ENCODE data around the gene WASF2. TPM values are rescaled to one million over a fixed set of nuclear protein-coding genes. Genes with fewer than 3 reads are reported as not detected.
A peak's percentile ranks its signal among the peaks of the same experiment; 100 is the strongest.

The WASF2 gene
- total RNA-seq, 1 donor from 2014 or later: 22.1 TPM

- peak overlapping the region; percentile 16 for H3K4me3 ChIP-seq (ENCODE audit: low read depth, low read length)
- no peak for FAIRE-seq
- TF ChIP-seq CTCF (IDR thresholded peaks at IDR 0.05; ENCODE audit: insufficient read depth, low read length, severe bottlenecking): no peak
- H3K27me3 ChIP-seq (ENCODE audit: control insufficient read depth, insufficient read depth, low read length): no peaks in the 10 kb centered on the region
- peak; percentile 73 for DNase-seq (ENCODE audit: low read depth)
- H3K36me3 ChIP-seq (ENCODE audit: control insufficient read depth, insufficient read depth, low read length): peaks cover 9% of the 10 kb centered on the region
These were observed 38.2 kb upstream of the WASF2 start for GRCh38 chr1:27527890-27528817.

GRCh38 chr1:27527223-27527889, 37.4 kb upstream of the WASF2 start:
- Histone ChIP-seq H3K4me3 (ENCODE audit: low read depth, low read length) (peak overlapping the region; percentile 16), H3K27me3 (ENCODE audit: control insufficient read depth, insufficient read depth, low read length) (no peaks in the 10 kb centered on the region), H3K36me3 (ENCODE audit: control insufficient read depth, insufficient read depth, low read length) (peaks cover 4% of the 10 kb centered on the region)
- DNase-seq (ENCODE audit: low read depth) (no peak), FAIRE-seq (no peak)
- TF ChIP-seq CTCF (IDR thresholded peaks at IDR 0.05; ENCODE audit: insufficient read depth, low read length, severe bottlenecking): no peak

GRCh38 chr1:27526569-27527222, 36.7 kb upstream of the WASF2 start:
- peaks cover 1% of the 10 kb centered on the region for H3K36me3 ChIP-seq (ENCODE audit: control insufficient read depth, insufficient read depth, low read length)
- peak; percentile 46 for DNase-seq (ENCODE audit: low read depth)
- no peaks in the 10 kb centered on the region for H3K27me3 ChIP-seq (ENCODE audit: control insufficient read depth, insufficient read depth, low read length)
- no peak for FAIRE-seq
- H3K4me3 ChIP-seq (ENCODE audit: low read depth, low read length): no peak overlapping the region
- no peak for TF ChIP-seq CTCF (IDR thresholded peaks at IDR 0.05; ENCODE audit: insufficient read depth, low read length, severe bottlenecking)

GRCh38 chr1:27525296-27526272, 35.6 kb upstream of the WASF2 start:
- H3K36me3 ChIP-seq (ENCODE audit: control insufficient read depth, insufficient read depth, low read length): no peaks in the 10 kb centered on the region
- TF ChIP-seq CTCF (IDR thresholded peaks at IDR 0.05; ENCODE audit: insufficient read depth, low read length, severe bottlenecking): no peak
- no peaks in the 10 kb centered on the region for H3K27me3 ChIP-seq (ENCODE audit: control insufficient read depth, insufficient read depth, low read length)
- DNase-seq (ENCODE audit: low read depth) (peak; percentile 65), FAIRE-seq (no peak)
- no peak overlapping the region for H3K4me3 ChIP-seq (ENCODE audit: low read depth, low read length)

- TF ChIP-seq CTCF (IDR thresholded peaks at IDR 0.05; ENCODE audit: insufficient read depth, low read length, severe bottlenecking): no peak
- Histone ChIP-seq H3K36me3 (ENCODE audit: control insufficient read depth, insufficient read depth, low read length) (no peaks in the 10 kb centered on the region), H3K27me3 (ENCODE audit: control insufficient read depth, insufficient read depth, low read length) (no peaks in the 10 kb centered on the region), H3K4me3 (ENCODE audit: low read depth, low read length) (no peak overlapping the region)
- DNase-seq (ENCODE audit: low read depth) (no peak), FAIRE-seq (no peak)
These were observed 33.5 kb upstream of the WASF2 start for GRCh38 chr1:27523337-27524020.

All from bronchial epithelial cell (primary cell).